GM23338 (cell line): ENCODE results near the gene DYSF. TPM values are rescaled to one million over a fixed set of nuclear protein-coding genes. Genes with fewer than 3 reads are reported as not detected.

Source experiments
- ATAC-seq: fragments of 200-7000 bp; cut with Tn5 transposase; 3 replicates; pipeline ENCODE4 v1.9.1; 2020
- DNase-seq: peaks from one replicate; pipeline ENCODE4 v3.0.0-alpha.2; 2015; ENCODE audit warnings: low spot score
- H2AFZ ChIP-seq: fragments of 200-600 bp; sonication (generic); 2 replicates; pipeline ENCODE4 v1.8.0; 2016; ENCODE audit warnings: antibody characterized with exemption, mild to moderate bottlenecking, moderate library complexity
- H3F3A ChIP-seq: fragments of 200-600 bp; sonication (generic); replicated peaks from 2 replicates; pipeline ENCODE4 v1.8.0; 2017; ENCODE audit warnings: antibody characterized with exemption, mixed run types, low read depth
- H3K27ac ChIP-seq: fragments of 200-600 bp; sonication (generic); 2 replicates; pipeline ENCODE4 v1.6.1; 2016; ENCODE audit warnings: low read depth
- H3K27me3 ChIP-seq: fragments of 200-600 bp; sonication (generic); 2 replicates; pipeline ENCODE4 v1.8.0; 2016; ENCODE audit warnings: mild to moderate bottlenecking, mixed run types, moderate library complexity; ENCODE audit not compliant: insufficient read depth
- H3K36me3 ChIP-seq: fragments of 200-600 bp; sonication (generic); 2 replicates; pipeline ENCODE4 v1.8.0; 2016; ENCODE audit warnings: mild to moderate bottlenecking; ENCODE audit not compliant: insufficient read depth
- H3K4me1 ChIP-seq: fragments of 200-600 bp; sonication (generic); 2 replicates; pipeline ENCODE4 v1.8.0; 2016; ENCODE audit warnings: mild to moderate bottlenecking, moderate library complexity; ENCODE audit not compliant: insufficient read depth
- H3K4me2 ChIP-seq: fragments of 200-600 bp; sonication (generic); 2 replicates; pipeline ENCODE4 v1.7.1; 2017; ENCODE audit warnings: mixed run types
- H3K4me3 ChIP-seq: fragments of 200-600 bp; sonication (generic); 2 replicates; pipeline ENCODE4 v1.6.1; 2016; ENCODE audit warnings: mixed run types
- H3K79me2 ChIP-seq: fragments of 200-600 bp; sonication (generic); replicated peaks from 2 replicates; pipeline ENCODE4 v1.8.0; 2017; ENCODE audit warnings: mild to moderate bottlenecking; ENCODE audit not compliant: insufficient read depth
- H3K9me2 ChIP-seq: fragments of 200-600 bp; sonication (generic); 2 replicates; pipeline ENCODE4 v1.8.0; 2017; ENCODE audit not compliant: insufficient read depth
- H4K20me1 ChIP-seq: fragments of 200-600 bp; sonication (generic); replicated peaks from 2 replicates; pipeline ENCODE4 v1.8.0; 2017; ENCODE audit warnings: mild to moderate bottlenecking; ENCODE audit not compliant: insufficient read depth
- H3K27ac Mint-ChIP-seq: 2 replicates; pipeline ENCODE4 v1.8.0; 2020; ENCODE audit warnings: inconsistent platforms, mild to moderate bottlenecking, moderate library complexity, mixed read lengths
- H3K27me3 Mint-ChIP-seq: 3 replicates; pipeline ENCODE4 v1.8.0; 2022; ENCODE audit warnings: low read depth, mild to moderate bottlenecking, moderate library complexity, mixed read lengths, inconsistent platforms; ENCODE audit not compliant: insufficient read depth, poor library complexity
- H3K36me3 Mint-ChIP-seq: 3 replicates; pipeline ENCODE4 v1.8.0; 2021; ENCODE audit warnings: low read depth, mild to moderate bottlenecking, inconsistent platforms, moderate library complexity, mixed read lengths
- H3K4me1 Mint-ChIP-seq: 3 replicates; pipeline ENCODE4 v1.8.0; 2020; ENCODE audit warnings: mild to moderate bottlenecking, inconsistent platforms, mixed read lengths
- H3K4me3 Mint-ChIP-seq: 3 replicates; pipeline ENCODE4 v1.8.0; 2021; ENCODE audit warnings: moderate library complexity, mild to moderate bottlenecking, inconsistent platforms, mixed read lengths
- H3K9me3 Mint-ChIP-seq: 3 replicates; pipeline ENCODE4 v1.8.0; 2020; ENCODE audit warnings: moderate library complexity, mild to moderate bottlenecking, inconsistent platforms, mixed read lengths
- EZH2 ChIP-seq: fragments of 200-600 bp; sonication (generic); IDR thresholded peaks from one replicate; pipeline ENCODE4 v1.8.0; 2017; ENCODE audit warnings: antibody characterized with exemption, mild to moderate bottlenecking, low read depth; ENCODE audit not compliant: unreplicated experiment
- EZH2phosphoT487 ChIP-seq: fragments of 200-600 bp; sonication (generic); IDR thresholded peaks from one replicate; pipeline ENCODE4 v1.8.1; 2018; ENCODE audit warnings: antibody characterized with exemption; ENCODE audit not compliant: unreplicated experiment
- JUNB ChIP-seq: IDR thresholded peaks from one replicate; pipeline ENCODE4 v1.6.1; 2016; ENCODE audit warnings: antibody characterized with exemption; ENCODE audit not compliant: unreplicated experiment
- NANOG ChIP-seq: IDR thresholded peaks from 2 replicates; pipeline ENCODE4 v1.6.1; 2016; ENCODE audit warnings: antibody characterized with exemption, borderline replicate concordance
- POLR2AphosphoS5 ChIP-seq: IDR thresholded peaks from 2 replicates; pipeline ENCODE4 v1.6.1; 2016; ENCODE audit warnings: antibody characterized with exemption, low read depth
- REST ChIP-seq: IDR thresholded peaks from one replicate; pipeline ENCODE4 v1.6.1; 2018; ENCODE audit warnings: antibody characterized with exemption; ENCODE audit not compliant: unreplicated experiment
- ZNF114 ChIP-seq: fragments of 250-450 bp; sonication (Bioruptor Pico); IDR thresholded peaks from 2 replicates; pipeline ENCODE4 v1.5.0; 2020; ENCODE audit warnings: mild to moderate bottlenecking, moderate library complexity
- ZNF331 ChIP-seq: fragments of 250-450 bp; sonication (Bioruptor Pico); IDR thresholded peaks from 2 replicates; pipeline ENCODE4 v1.5.0; 2020; ENCODE audit warnings: low read depth, mild to moderate bottlenecking, moderate library complexity
- ZNF462 ChIP-seq: fragments of 250-450 bp; sonication (Bioruptor Pico); IDR thresholded peaks from 2 replicates; pipeline ENCODE4 v1.5.0; 2020; ENCODE audit warnings: mild to moderate bottlenecking, moderate library complexity
- polyA plus RNA-seq: library from polyadenylated mRNA; unstranded; fragments of >200 nt; fragmentation: Nextera tagmentation; extraction: Ambion mirVana; gene quantifications from 2 replicates; pipeline ENCODE4 v1.2.1, GENCODE V29; 2016
- total RNA-seq: library from RNA; depleted of rRNA; stranded (reverse); fragments of >200 nt; shearing (Covaris generic); gene quantifications from 2 replicates; pipeline ENCODE4 v1.2.3, GENCODE V29; 2014
- TF ChIP-seq, protein P1 (sequence below): IDR thresholded peaks from 2 replicates; pipeline ENCODE4 v1.6.1; 2016; ENCODE audit warnings: antibody characterized with exemption
- TF ChIP-seq, protein P2 (sequence below), 2 experiments: fragments of 200-600 bp in 1 of 2; sonication (generic) in 1 of 2; conservative IDR thresholded peaks; 2 replicates each; pipeline versions ENCODE4 v1.5.1 to v1.6.1; 2016 to 2017; ENCODE audit warnings: antibody characterized with exemption in 2 of 2, low read depth in 2 of 2, mild to moderate bottlenecking in 2 of 2, moderate library complexity in 1 of 2

DYSF gene
- total and polyA plus RNA-seq, 2 experiments from 2014 or later = 7.3 to 21.3 TPM

DNA sequence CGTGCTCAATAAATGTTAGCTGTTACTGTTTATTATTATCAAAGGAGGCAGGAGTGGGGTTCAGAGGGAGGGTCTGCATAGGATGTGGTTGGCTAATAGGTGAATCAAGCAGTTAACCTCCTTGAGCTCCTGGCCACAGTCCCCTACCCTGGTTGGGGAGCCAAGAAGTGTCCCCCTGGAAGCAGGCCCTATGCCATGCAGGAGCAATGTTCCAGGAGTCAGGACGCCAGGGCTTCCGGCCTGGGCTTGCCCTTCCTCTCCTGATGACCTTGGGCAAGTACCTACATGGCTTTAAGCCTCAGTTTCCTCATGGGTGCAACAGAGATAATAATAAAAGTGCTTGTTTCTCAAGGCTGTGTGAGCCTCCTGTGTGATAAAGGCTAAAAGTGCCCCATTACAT is 84.9 kb downstream of the DYSF start:
- Mint-ChIP-seq H3K4me1 (no peaks in the 10 kb centered on the region), H3K9me3 (peaks cover 11% of the 10 kb centered on the region), H3K36me3 (peaks cover 16% of the 10 kb centered on the region), H3K4me3 (no peak overlapping the region), H3K27me3 (peaks cover 5% of the 10 kb centered on the region), H3K27ac (no peak overlapping the region)
- ATAC-seq (no peak), DNase-seq (no peak)
- Histone ChIP-seq H3K4me1 (no peaks in the 10 kb centered on the region), H3K4me2 (no peak overlapping the region), H3K4me3 (no peak overlapping the region), H3K27me3 (no peaks in the 10 kb centered on the region), H2AFZ (no peak overlapping the region), H3K36me3 (peaks cover 5% of the 10 kb centered on the region), H3K27ac (no peak overlapping the region), H3K79me2 (no peaks in the 10 kb centered on the region), H3F3A (no peaks in the 10 kb centered on the region), H3K9me2 (no peaks in the 10 kb centered on the region), H4K20me1 (no peaks in the 10 kb centered on the region)
- no peak for TF ChIP-seq EZH2
- no peak for TF ChIP-seq NANOG
- no peak for TF ChIP-seq ZNF462 (CRISPR knock-in tag)
- TF ChIP-seq, protein P1, sequence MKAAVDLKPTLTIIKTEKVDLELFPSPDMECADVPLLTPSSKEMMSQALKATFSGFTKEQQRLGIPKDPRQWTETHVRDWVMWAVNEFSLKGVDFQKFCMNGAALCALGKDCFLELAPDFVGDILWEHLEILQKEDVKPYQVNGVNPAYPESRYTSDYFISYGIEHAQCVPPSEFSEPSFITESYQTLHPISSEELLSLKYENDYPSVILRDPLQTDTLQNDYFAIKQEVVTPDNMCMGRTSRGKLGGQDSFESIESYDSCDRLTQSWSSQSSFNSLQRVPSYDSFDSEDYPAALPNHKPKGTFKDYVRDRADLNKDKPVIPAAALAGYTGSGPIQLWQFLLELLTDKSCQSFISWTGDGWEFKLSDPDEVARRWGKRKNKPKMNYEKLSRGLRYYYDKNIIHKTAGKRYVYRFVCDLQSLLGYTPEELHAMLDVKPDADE = no peak
- no peak for TF ChIP-seq POLR2AphosphoS5
- no peak for TF ChIP-seq EZH2phosphoT487
- TF ChIP-seq ZNF114 = no peak
- TF ChIP-seq REST = no peak
- TF ChIP-seq JUNB = no peak
- TF ChIP-seq ZNF331 = no peak
- TF ChIP-seq, protein P2, sequence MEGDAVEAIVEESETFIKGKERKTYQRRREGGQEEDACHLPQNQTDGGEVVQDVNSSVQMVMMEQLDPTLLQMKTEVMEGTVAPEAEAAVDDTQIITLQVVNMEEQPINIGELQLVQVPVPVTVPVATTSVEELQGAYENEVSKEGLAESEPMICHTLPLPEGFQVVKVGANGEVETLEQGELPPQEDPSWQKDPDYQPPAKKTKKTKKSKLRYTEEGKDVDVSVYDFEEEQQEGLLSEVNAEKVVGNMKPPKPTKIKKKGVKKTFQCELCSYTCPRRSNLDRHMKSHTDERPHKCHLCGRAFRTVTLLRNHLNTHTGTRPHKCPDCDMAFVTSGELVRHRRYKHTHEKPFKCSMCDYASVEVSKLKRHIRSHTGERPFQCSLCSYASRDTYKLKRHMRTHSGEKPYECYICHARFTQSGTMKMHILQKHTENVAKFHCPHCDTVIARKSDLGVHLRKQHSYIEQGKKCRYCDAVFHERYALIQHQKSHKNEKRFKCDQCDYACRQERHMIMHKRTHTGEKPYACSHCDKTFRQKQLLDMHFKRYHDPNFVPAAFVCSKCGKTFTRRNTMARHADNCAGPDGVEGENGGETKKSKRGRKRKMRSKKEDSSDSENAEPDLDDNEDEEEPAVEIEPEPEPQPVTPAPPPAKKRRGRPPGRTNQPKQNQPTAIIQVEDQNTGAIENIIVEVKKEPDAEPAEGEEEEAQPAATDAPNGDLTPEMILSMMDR (conservative IDR thresholded peaks at IDR 0.05; ENCODE audit: low read depth in 2 of 2) = no peak
